H1 (cell line): Measurements from ENCODE around the gene ZXDC. TPM values are rescaled to one million over a fixed set of nuclear protein-coding genes. Genes with fewer than 3 reads are reported as not detected.

Experiments used
- CTCF ChIA-PET: fragments of 300-600 bp; sonication (Branson Sonifier 250); formaldehyde crosslinking; loops from one replicate; lab custom pipeline; 2021; ENCODE audit not compliant: partially characterized antibody; lab: Charles Lee
- POLR2A ChIA-PET: fragments of 300-600 bp; sonication (Branson Sonifier 250); formaldehyde crosslinking; loops from one replicate; lab custom pipeline; 2021; ENCODE audit warnings: inconsistent platforms; ENCODE audit not compliant: partially characterized antibody; lab: Charles Lee
- DNase-seq, 2 experiments: peaks; one replicate each; pipeline versions ENCODE4 v3.0.0 to v3.0.0-alpha.2; 2010 to 2022; ENCODE audit warnings: low spot score in 2 of 2, low read depth in 1 of 2, mixed read lengths in 1 of 2
- FAIRE-seq: peaks from 2 replicates; lab custom pipeline; 2011; peaks lifted over from hg19 to GRCh38; lab: Jason Lieb, UNC
- H2AFZ ChIP-seq: 2 replicates; pipeline ENCODE4 v1.8.1; 2012; ENCODE audit warnings: low read length, inconsistent platforms
- H2AK5ac ChIP-seq: 2 replicates; pipeline ENCODE4 v1.6.1; 2013; ENCODE audit warnings: low read depth, low read length
- H2BK120ac ChIP-seq: replicated peaks from 2 replicates; pipeline ENCODE3; 2013; ENCODE audit warnings: low read depth, low read length, inconsistent platforms
- H2BK12ac ChIP-seq: 2 replicates; pipeline ENCODE4 v1.6.1; 2013; ENCODE audit warnings: low read depth, low read length
- H2BK15ac ChIP-seq: 2 replicates; pipeline ENCODE4 v1.6.1; 2013; ENCODE audit warnings: low read length
- H2BK20ac ChIP-seq: 2 replicates; pipeline ENCODE4 v1.6.1; 2013; ENCODE audit warnings: low read length
- H2BK5ac ChIP-seq: 2 replicates; pipeline ENCODE4 v1.6.1; 2013; ENCODE audit warnings: low read depth, low read length
- H3K14ac ChIP-seq: 2 replicates; pipeline ENCODE4 v1.6.1; 2013; ENCODE audit warnings: inconsistent platforms; ENCODE audit not compliant: insufficient read length
- H3K18ac ChIP-seq: 2 replicates; pipeline ENCODE4 v1.6.1; 2013; ENCODE audit warnings: low read length; ENCODE audit errors: extremely low read depth
- H3K23ac ChIP-seq: 2 replicates; pipeline ENCODE4 v1.6.1; 2013; ENCODE audit warnings: inconsistent platforms; ENCODE audit not compliant: insufficient read length
- H3K23me2 ChIP-seq: 2 replicates; pipeline ENCODE4 v1.6.1; 2013; ENCODE audit warnings: low read depth, low read length
- H3K27ac ChIP-seq: 2 replicates; pipeline ENCODE4 v1.6.1; 2011; ENCODE audit warnings: low read depth, low read length, inconsistent platforms
- H3K27me3 ChIP-seq, 4 experiments: replicated peaks in 1 of 4; 1 replicate in 1 of 4; 2 replicates in 3 of 4; pipeline versions ENCODE4 v1.6.1 to v1.8.1; 2011 to 2013; ENCODE audit warnings: low read length in 3 of 4, mild to moderate bottlenecking in 3 of 4, inconsistent platforms in 2 of 4, mixed read lengths in 2 of 4, moderate library complexity in 1 of 4; ENCODE audit not compliant: control insufficient read depth in 3 of 4, insufficient read depth in 3 of 4; ENCODE audit errors: extremely low read depth in 1 of 4
- H3K36me3 ChIP-seq, 4 experiments: 2 replicates each; pipeline versions ENCODE4 v1.6.1 to v1.8.1; 2011 to 2013; ENCODE audit warnings: mild to moderate bottlenecking in 4 of 4, low read length in 3 of 4, moderate library complexity in 2 of 4, control low read depth in 1 of 4, inconsistent platforms in 1 of 4; ENCODE audit not compliant: insufficient read depth in 4 of 4, control insufficient read depth in 2 of 4
- H3K4ac ChIP-seq: replicated peaks from 2 replicates; pipeline ENCODE3; 2013; ENCODE audit warnings: low read length, low read depth, mixed read lengths, inconsistent platforms; ENCODE audit not compliant: insufficient read length
- H3K4me1 ChIP-seq, 4 experiments: replicated peaks in 1 of 4; 1 replicate in 1 of 4; 2 replicates in 3 of 4; pipeline versions ENCODE4 v1.6.1 to v1.8.1; 2011 to 2013; ENCODE audit warnings: low read length in 3 of 4, inconsistent platforms in 2 of 4, mixed read lengths in 1 of 4; ENCODE audit not compliant: insufficient read depth in 4 of 4, control insufficient read depth in 3 of 4
- H3K4me2 ChIP-seq, 2 experiments: 2 replicates each; pipeline versions ENCODE4 v1.6.1 to v1.8.1; 2011 to 2013; ENCODE audit warnings: low read depth in 2 of 2, low read length in 2 of 2, control low read depth in 1 of 2, inconsistent platforms in 1 of 2, mild to moderate bottlenecking in 1 of 2; ENCODE audit not compliant: insufficient read depth in 1 of 2
- H3K4me3 ChIP-seq, 4 experiments: fragments of 200-600, 300-600 bp in 1 of 4; sonication (generic), shearing (Covaris generic), sonication (Bioruptor Twin) in 1 of 4; 2 replicates each; pipeline versions ENCODE4 v1.5.1 to v1.8.1; 2011 to 2016; ENCODE audit warnings: low read length in 4 of 4, low read depth in 3 of 4, control low read depth in 2 of 4, inconsistent platforms in 2 of 4, mild to moderate bottlenecking in 2 of 4, mixed read lengths in 1 of 4, moderate library complexity in 1 of 4; ENCODE audit not compliant: insufficient read depth in 2 of 4; ENCODE audit errors: extremely low read depth in 1 of 4
- H3K56ac ChIP-seq: replicated peaks from 2 replicates; pipeline ENCODE3; 2013; ENCODE audit warnings: low read depth, mild to moderate bottlenecking, mixed read lengths, low read length, inconsistent platforms; ENCODE audit not compliant: insufficient read length
- H3K79me1 ChIP-seq: 2 replicates; pipeline ENCODE4 v1.6.1; 2013; ENCODE audit warnings: low read depth, low read length, control low read depth
- H3K79me2 ChIP-seq, 2 experiments: 2 replicates each; pipeline versions ENCODE4 v1.6.1 to v1.8.1; 2012 to 2013; ENCODE audit warnings: low read length in 2 of 2, mild to moderate bottlenecking in 2 of 2, inconsistent platforms in 1 of 2; ENCODE audit not compliant: insufficient read depth in 2 of 2, control insufficient read depth in 1 of 2
- H3K9ac ChIP-seq, 4 experiments: replicated peaks in 1 of 4; 1 replicate in 1 of 4; 2 replicates in 3 of 4; pipeline versions ENCODE4 v1.6.1 to v1.8.1; 2011 to 2013; ENCODE audit warnings: low read depth in 3 of 4, low read length in 3 of 4, control low read depth in 2 of 4, mild to moderate bottlenecking in 2 of 4, moderate library complexity in 2 of 4, inconsistent platforms in 1 of 4; ENCODE audit errors: extremely low read depth in 1 of 4
- H3K9me3 ChIP-seq, 2 experiments: 2 replicates each; pipeline versions ENCODE4 v1.6.1 to v1.8.1; 2012 to 2013; ENCODE audit warnings: mild to moderate bottlenecking in 2 of 2, moderate library complexity in 2 of 2, control low read depth in 1 of 2, inconsistent platforms in 1 of 2, low read depth in 1 of 2, low read length in 1 of 2, mixed read lengths in 1 of 2; ENCODE audit not compliant: insufficient read depth in 2 of 2
- H4K20me1 ChIP-seq, 2 experiments: replicated peaks in 1 of 2; 2 replicates each; pipeline versions ENCODE3 to v1.8.1; 2011 to 2013; ENCODE audit warnings: inconsistent platforms in 2 of 2, low read length in 2 of 2, mild to moderate bottlenecking in 1 of 2; ENCODE audit not compliant: insufficient read depth in 2 of 2, control insufficient read depth in 1 of 2
- H4K5ac ChIP-seq: 2 replicates; pipeline ENCODE4 v1.6.1; 2013; ENCODE audit warnings: low read length, low read depth, mixed read lengths, inconsistent platforms; ENCODE audit not compliant: insufficient read length
- H4K8ac ChIP-seq: 2 replicates; pipeline ENCODE4 v1.8.0; 2013; ENCODE audit warnings: mild to moderate bottlenecking, moderate library complexity, low read length, inconsistent platforms; ENCODE audit not compliant: insufficient read depth; ENCODE audit errors: extremely low read depth
- H4K91ac ChIP-seq: replicated peaks from 2 replicates; pipeline ENCODE3; 2013; ENCODE audit warnings: low read length, mixed read lengths, inconsistent platforms; ENCODE audit not compliant: insufficient read length
- KDM5A ChIP-seq: fragments of 200-600 bp; IDR thresholded peaks from 2 replicates; pipeline ENCODE4 v1.7.1; 2012; ENCODE audit warnings: mild to moderate bottlenecking, low read length, inconsistent platforms, mixed read lengths
- WGBS, 2 experiments: shearing (Covaris generic) in 1 of 2; methylation state at CpG; one replicate each; pipeline versions ENCODE4 v1.1.6 to v1.1.7; 2013 to 2015; ENCODE audit warnings: low lambda C conversion rate in 2 of 2, mixed read lengths in 2 of 2, inconsistent platforms in 1 of 2, low coverage in 1 of 2, missing lambda C conversion rate in 1 of 2; ENCODE audit not compliant: insufficient replicate concordance in 2 of 2, insufficient coverage in 1 of 2, insufficient read length in 1 of 2; ENCODE audit errors: extremely low coverage in 1 of 2, missing lambda C conversion rate in 1 of 2; 5-methylcytosine and 5-hydroxymethylcytosine counted together
- polyA plus RNA-seq, 7 experiments: library from polyadenylated mRNA; depleted of rRNA in 3 of 7; stranded (reverse) in 5 of 7; unstranded in 2 of 7; fragments of >200 nt in 5 of 7; fragments of 200-250 nt in 2 of 7; gene quantifications; 1 replicate in 5 of 7; 2 replicates in 1 of 7; 4 replicates in 1 of 7; pipeline versions ENCODE4 v1.2.1 to v1.2.3, GENCODE V29; 2011 to 2013; ENCODE audit warnings: missing spikeins in 2 of 7, mixed read lengths in 2 of 7
- total RNA-seq: library from RNA; stranded (reverse); fragmentation: NEBNext Ultra II Directional; extraction: Animal tissue kit (Norgen Biotek cat#: 25700); gene quantifications from 2 replicates; pipeline ENCODE4 v1.2.1, GENCODE V29; 2021

Gene ZXDC
- total and polyA plus RNA-seq, 2 of the 8 experiments (the other 6 are each of a cell fraction or from before 2014, with no cell fraction given) = 12.7 to 24.3 TPM

DNA sequence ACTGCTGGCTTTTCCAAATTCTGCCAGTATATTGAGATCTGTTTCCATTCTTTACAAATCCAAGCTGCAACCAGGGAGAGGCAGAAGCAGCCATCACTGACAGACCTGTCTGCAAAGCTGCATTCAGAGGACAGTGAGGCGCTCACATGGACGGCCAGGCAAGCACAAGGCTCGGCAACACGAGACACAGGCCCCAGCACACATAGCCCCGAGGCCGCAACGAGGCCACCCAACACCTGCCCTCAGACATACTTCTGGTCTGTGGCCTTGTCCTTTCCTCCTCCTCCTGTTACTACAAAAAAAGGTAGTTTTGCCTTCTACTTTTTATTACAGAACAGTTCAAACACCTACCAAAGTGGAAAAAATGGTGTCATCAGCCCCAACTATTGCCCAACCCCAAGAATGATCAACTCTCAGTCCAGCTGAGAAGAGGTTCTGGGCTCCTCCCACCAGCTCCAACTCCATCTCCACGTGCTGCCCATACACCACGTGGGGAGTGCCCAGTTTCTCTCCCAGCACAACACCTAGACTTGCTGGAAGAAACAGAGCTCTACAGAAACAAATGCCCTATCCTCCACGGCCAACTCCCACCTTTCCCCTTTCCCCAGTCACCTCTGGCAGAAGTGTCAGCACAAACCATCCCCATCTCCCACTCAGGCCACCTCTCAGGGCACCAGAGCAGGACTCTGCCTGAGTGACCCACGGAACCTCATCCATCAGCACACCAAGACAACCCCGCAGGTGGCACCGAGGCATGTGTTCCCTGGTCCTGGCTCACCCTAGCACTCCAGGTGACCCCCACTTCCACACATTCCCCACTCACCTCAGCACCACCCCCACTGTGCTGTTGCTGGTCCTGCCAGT lies 7.4 kb downstream of the ZXDC start:
- WGBS, 2 experiments = 92% methylated on average over 13 of the region's 13 CpGs; no CpG with 5 or more reads in 1 of the 2 experiments
- DNase-seq (no peak), FAIRE-seq (no peak)
- H2BK12ac ChIP-seq = no peak overlapping the region
- H2AFZ ChIP-seq = no peak overlapping the region
- no peak overlapping the region for H2BK15ac ChIP-seq
- H3K79me1 ChIP-seq = peaks cover 5% of the 10 kb centered on the region; the same call in 1 of the 2 replicates
- H3K4me2 ChIP-seq = no peak overlapping the region
- H4K5ac ChIP-seq = no peak overlapping the region
- H4K20me1 ChIP-seq = peaks cover 15 to 20% of the 10 kb centered on the region in 2 experiments
- H3K4me1 ChIP-seq = peaks cover 0 to 10% (median 3%) of the 10 kb centered on the region in 4 experiments; a peak in 2 of 7 replicates
- POLR2A ChIA-PET = interaction anchor here (0.9 kb wide), 1 partner anchor 9 kb away, joined by 4 read pairs; no protein-coding TSS in a partner anchor
- peaks cover 0 to 40% of the 10 kb centered on the region in 2 experiments; a peak in 2 of 4 replicates for H3K79me2 ChIP-seq
- H4K91ac ChIP-seq = no peak overlapping the region
- no peak overlapping the region for H3K18ac ChIP-seq
- no peak overlapping the region for H3K27ac ChIP-seq
- peaks cover 26 to 78% (median 54%) of the 10 kb centered on the region in 4 experiments for H3K36me3 ChIP-seq
- no peak overlapping the region for H3K4ac ChIP-seq
- no peak overlapping the region for H2BK5ac ChIP-seq
- no peak overlapping the region; a peak in 1 of 7 replicates for H3K9ac ChIP-seq
- H4K8ac ChIP-seq = no peak overlapping the region
- no peak overlapping the region for H3K14ac ChIP-seq
- no peaks in the 10 kb centered on the region for H3K27me3 ChIP-seq
- no peaks in the 10 kb centered on the region for H3K9me3 ChIP-seq
- H2BK20ac ChIP-seq = no peak overlapping the region
- H3K4me3 ChIP-seq = no peak overlapping the region
- no peak overlapping the region for H3K23ac ChIP-seq
- no peak overlapping the region for H2AK5ac ChIP-seq
- CTCF ChIA-PET = interaction anchor here (1.0 kb wide), 2 partner anchors 23 to 335 kb away, joined by 3 to 4 read pairs; no protein-coding TSS in a partner anchor
- H2BK120ac ChIP-seq = no peak overlapping the region
- no peak overlapping the region for H3K56ac ChIP-seq
- no peaks in the 10 kb centered on the region for H3K23me2 ChIP-seq
- TF ChIP-seq KDM5A = no peak
